Activated T-cell treated with anti-CD3 and anti-CD28 coated beads, Interleukin-2, amount 50 U/mL, for 24 hours (primary cell): ENCODE results near the gene CD83.

Source experiments
- DNase-seq: peaks from one replicate; pipeline ENCODE4 v3.0.0-alpha.2; 2020
- H3K27ac Mint-ChIP-seq: 2 replicates; pipeline ENCODE4 v1.8.0; 2020; ENCODE audit warnings: mild to moderate bottlenecking, mixed read lengths
- H3K27me3 Mint-ChIP-seq: 2 replicates; pipeline ENCODE4 v1.8.0; 2020; ENCODE audit warnings: mixed read lengths
- H3K36me3 Mint-ChIP-seq: 2 replicates; pipeline ENCODE4 v1.8.0; 2020; ENCODE audit warnings: low read depth, mixed read lengths
- H3K4me1 Mint-ChIP-seq: 2 replicates; pipeline ENCODE4 v1.8.0; 2020; ENCODE audit warnings: low read depth, mixed read lengths
- H3K4me3 Mint-ChIP-seq: 2 replicates; pipeline ENCODE4 v1.8.0; 2020; ENCODE audit warnings: mild to moderate bottlenecking, moderate library complexity, mixed read lengths
- H3K9me3 Mint-ChIP-seq: 2 replicates; pipeline ENCODE4 v1.8.0; 2020; ENCODE audit warnings: mixed read lengths

CD83 gene

GRCh38 chr6:14083751-14084150, 33.8 kb upstream of the CD83 start:
- Mint-ChIP-seq H3K4me3 (no peak overlapping the region), H3K36me3 (no peaks in the 10 kb centered on the region), H3K27ac (no peak overlapping the region), H3K4me1 (peaks cover 23% of the 10 kb centered on the region), H3K27me3 (no peaks in the 10 kb centered on the region), H3K9me3 (no peaks in the 10 kb centered on the region)
- no peak for DNase-seq

GRCh38 chr6:14084388-14084787, 33.2 kb upstream of the CD83 start:
- Mint-ChIP-seq H3K4me1 (peaks cover 21% of the 10 kb centered on the region), H3K36me3 (no peaks in the 10 kb centered on the region), H3K9me3 (no peaks in the 10 kb centered on the region), H3K4me3 (no peak overlapping the region), H3K27me3 (no peaks in the 10 kb centered on the region), H3K27ac (no peak overlapping the region)
- no peak for DNase-seq

- Mint-ChIP-seq H3K9me3 (no peaks in the 10 kb centered on the region), H3K27me3 (no peaks in the 10 kb centered on the region), H3K4me3 (no peak overlapping the region), H3K36me3 (no peaks in the 10 kb centered on the region), H3K27ac (no peak overlapping the region), H3K4me1 (peaks cover 21% of the 10 kb centered on the region)
- no peak for DNase-seq
These were observed 32.3 kb upstream of the CD83 start for GRCh38 chr6:14085176-14085787.

GRCh38 chr6:14086701-14087100, 30.9 kb upstream of the CD83 start:
- H3K27ac Mint-ChIP-seq: no peak overlapping the region
- DNase-seq: no peak
- no peaks in the 10 kb centered on the region for H3K9me3 Mint-ChIP-seq
- peaks cover 26% of the 10 kb centered on the region for H3K4me1 Mint-ChIP-seq
- H3K36me3 Mint-ChIP-seq: no peaks in the 10 kb centered on the region
- no peaks in the 10 kb centered on the region for H3K27me3 Mint-ChIP-seq
- H3K4me3 Mint-ChIP-seq: no peak overlapping the region

- Mint-ChIP-seq H3K27me3 (no peaks in the 10 kb centered on the region), H3K36me3 (no peaks in the 10 kb centered on the region), H3K27ac (no peak overlapping the region), H3K4me3 (no peak overlapping the region), H3K4me1 (peaks cover 29% of the 10 kb centered on the region), H3K9me3 (peaks cover 5% of the 10 kb centered on the region)
- DNase-seq: no peak
These were observed 28.9 kb upstream of the CD83 start for GRCh38 chr6:14088600-14089192.

- H3K27me3 Mint-ChIP-seq: no peaks in the 10 kb centered on the region
- H3K36me3 Mint-ChIP-seq: no peaks in the 10 kb centered on the region
- H3K4me3 Mint-ChIP-seq: no peak overlapping the region
- peaks cover 5% of the 10 kb centered on the region for H3K9me3 Mint-ChIP-seq
- no peak for DNase-seq
- H3K27ac Mint-ChIP-seq: no peak overlapping the region
- peaks cover 34% of the 10 kb centered on the region for H3K4me1 Mint-ChIP-seq
These were observed 28.3 kb upstream of the CD83 start for GRCh38 chr6:14089224-14089623.

- Mint-ChIP-seq H3K4me3 (no peak overlapping the region), H3K4me1 (peaks cover 45% of the 10 kb centered on the region), H3K27me3 (no peaks in the 10 kb centered on the region), H3K9me3 (peaks cover 5% of the 10 kb centered on the region), H3K36me3 (no peaks in the 10 kb centered on the region), H3K27ac (no peak overlapping the region)
- no peak for DNase-seq
These were observed 26.1 kb upstream of the CD83 start for GRCh38 chr6:14091339-14091978.

- no peaks in the 10 kb centered on the region for H3K36me3 Mint-ChIP-seq
- DNase-seq: no peak
- H3K9me3 Mint-ChIP-seq: peaks cover 5% of the 10 kb centered on the region
- H3K4me1 Mint-ChIP-seq: peaks cover 41% of the 10 kb centered on the region
- no peaks in the 10 kb centered on the region for H3K27me3 Mint-ChIP-seq
- H3K4me3 Mint-ChIP-seq: no peak overlapping the region
- H3K27ac Mint-ChIP-seq: no peak overlapping the region
These were observed 25.3 kb upstream of the CD83 start for GRCh38 chr6:14092316-14092715.

GRCh38 chr6:14092838-14093789, 24.5 kb upstream of the CD83 start:
- Mint-ChIP-seq H3K27ac (no peak overlapping the region), H3K36me3 (no peaks in the 10 kb centered on the region), H3K27me3 (no peaks in the 10 kb centered on the region), H3K9me3 (peaks cover 5% of the 10 kb centered on the region), H3K4me1 (peaks cover 41% of the 10 kb centered on the region), H3K4me3 (no peak overlapping the region)
- DNase-seq: no peak

- Mint-ChIP-seq H3K4me1 (peaks cover 32% of the 10 kb centered on the region), H3K9me3 (peaks cover 5% of the 10 kb centered on the region), H3K27ac (no peak overlapping the region), H3K36me3 (no peaks in the 10 kb centered on the region), H3K27me3 (no peaks in the 10 kb centered on the region), H3K4me3 (no peak overlapping the region)
- DNase-seq: no peak
These were observed 22.9 kb upstream of the CD83 start for GRCh38 chr6:14094721-14095120.

- peaks cover 32% of the 10 kb centered on the region for H3K4me1 Mint-ChIP-seq
These were observed 22.1 kb upstream of the CD83 start for GRCh38 chr6:14095437-14095836.

GRCh38 chr6:14100138-14100537, 17.4 kb upstream of the CD83 start:
- H3K4me1 Mint-ChIP-seq: peaks cover 15% of the 10 kb centered on the region
- H3K36me3 Mint-ChIP-seq: no peaks in the 10 kb centered on the region
- DNase-seq: no peak
- peaks cover 15% of the 10 kb centered on the region for H3K27me3 Mint-ChIP-seq
- H3K4me3 Mint-ChIP-seq: no peak overlapping the region
- H3K9me3 Mint-ChIP-seq: no peaks in the 10 kb centered on the region
- no peak overlapping the region for H3K27ac Mint-ChIP-seq

More at GRCh38 chr6:14095437-14095836, 22.1 kb upstream of the CD83 start:
- H3K27me3 Mint-ChIP-seq: no peaks in the 10 kb centered on the region
- peaks cover 5% of the 10 kb centered on the region for H3K9me3 Mint-ChIP-seq
- no peak for DNase-seq
- H3K4me3 Mint-ChIP-seq: no peak overlapping the region
- H3K36me3 Mint-ChIP-seq: no peaks in the 10 kb centered on the region
- H3K27ac Mint-ChIP-seq: no peak overlapping the region

GRCh38 chr6:14100966-14101365, 16.6 kb upstream of the CD83 start:
- Mint-ChIP-seq H3K4me3 (no peak overlapping the region), H3K4me1 (peaks cover 6% of the 10 kb centered on the region), H3K36me3 (no peaks in the 10 kb centered on the region), H3K9me3 (no peaks in the 10 kb centered on the region), H3K27ac (no peak overlapping the region), H3K27me3 (peaks cover 17% of the 10 kb centered on the region)
- no peak for DNase-seq

GRCh38 chr6:14102383-14102782, 15.2 kb upstream of the CD83 start:
- H3K9me3 Mint-ChIP-seq: peaks cover 10% of the 10 kb centered on the region
- peaks cover 17% of the 10 kb centered on the region for H3K27me3 Mint-ChIP-seq
- no peaks in the 10 kb centered on the region for H3K36me3 Mint-ChIP-seq
- peaks cover 6% of the 10 kb centered on the region for H3K4me1 Mint-ChIP-seq
- no peak overlapping the region for H3K4me3 Mint-ChIP-seq
- no peak for DNase-seq
- H3K27ac Mint-ChIP-seq: no peak overlapping the region
